NCI-H1417 (cell line): ENCODE results near the gene KISS1R.
A peak's percentile ranks its signal among the peaks of the same experiment; 100 is the strongest.

Source experiments
- DNase-seq, 3 experiments: peaks; one replicate each; lab custom pipeline; 2025; lab: John Stamatoyannopoulos, UW

KISS1R gene

GRCh38 chr19:881385-882071 lies 35.6 kb upstream of the KISS1R start:
- DNase-seq = no peak

- DNase-seq = no peak
Measured at GRCh38 chr19:882871-883497, 34.1 kb upstream of the KISS1R start.

- DNase-seq = peak in 2 of 3 experiments; percentile 96 to 99
Measured at GRCh38 chr19:883661-884211, 33.4 kb upstream of the KISS1R start.

- no peak for DNase-seq
Measured at GRCh38 chr19:884420-885211, 32.5 kb upstream of the KISS1R start.

- DNase-seq = no peak
Measured at GRCh38 chr19:885536-886224, 31.5 kb upstream of the KISS1R start.

- peak in 1 of 3 experiments; percentile 45 for DNase-seq
Measured at GRCh38 chr19:887072-887471, 30.1 kb upstream of the KISS1R start.

GRCh38 chr19:887599-887998 lies 29.5 kb upstream of the KISS1R start:
- no peak for DNase-seq

- no peak for DNase-seq
Measured at GRCh38 chr19:888581-889385, 28.4 kb upstream of the KISS1R start.

- DNase-seq = no peak
Measured at GRCh38 chr19:889662-890295, 27.4 kb upstream of the KISS1R start.

- DNase-seq = no peak
Measured at GRCh38 chr19:890831-891230, 26.3 kb upstream of the KISS1R start.

GRCh38 chr19:891421-892200 lies 25.5 kb upstream of the KISS1R start:
- peak; percentile 42 to 69 (median 65) for DNase-seq

- DNase-seq = peak in 2 of 3 experiments; percentile 62 to 65
Measured at GRCh38 chr19:892243-892893, 24.8 kb upstream of the KISS1R start.

GRCh38 chr19:892894-893689 lies 24.0 kb upstream of the KISS1R start, which contains the start of the genes MED16 and RNU6-9:
Gene MED16 (minus strand): TSS chr19:893187. CDS start chr19:891131, 2,056 bp downstream.
Gene RNU6-9 (plus strand): TSS chr19:893484.
- DNase-seq = peak; percentile 95 to 99 (median 98)

GRCh38 chr19:896434-896833 lies 20.7 kb upstream of the KISS1R start:
- DNase-seq = no peak

- DNase-seq = no peak
Measured at GRCh38 chr19:896999-897398, 20.1 kb upstream of the KISS1R start.

- no peak for DNase-seq
Measured at GRCh38 chr19:897442-898039, 19.6 kb upstream of the KISS1R start.

- peak in 2 of 3 experiments; percentile 97 to 99 for DNase-seq
Measured at GRCh38 chr19:898663-899062, 18.5 kb upstream of the KISS1R start.
